Testis (tissue), 3 donors: ENCODE results near the gene RMI2. TPM values are rescaled to one million over a fixed set of nuclear protein-coding genes. Genes with fewer than 3 reads are reported as not detected.
A peak's percentile ranks its signal among the peaks of the same experiment; 100 is the strongest.

ENCODE experiments used
- DNase-seq: peaks from one replicate; pipeline ENCODE4 v3.0.0-alpha.2; 2019
- H3K27ac ChIP-seq, 2 donors: fragments of 200-600 bp; sonication (generic); one replicate each; pipeline ENCODE4 v1.5.1; 2019
- H3K27me3 ChIP-seq: fragments of 200-600 bp; sonication (generic); one replicate; pipeline ENCODE4 v1.5.1; 2019
- H3K36me3 ChIP-seq: fragments of 200-600 bp; sonication (generic); one replicate; pipeline ENCODE4 v1.5.1; 2017; ENCODE audit warnings: low read depth; ENCODE audit errors: missing control alignments
- H3K4me1 ChIP-seq: fragments of 200-600 bp; sonication (generic); one replicate; pipeline ENCODE4 v1.5.1; 2019
- H3K4me3 ChIP-seq, 2 donors: fragments of 200-600 bp; sonication (generic); one replicate each; pipeline ENCODE4 v1.5.1; 2017 to 2019
- H3K9me3 ChIP-seq: fragments of 200-600 bp; sonication (generic); one replicate; pipeline ENCODE4 v1.5.1; 2017
- CTCF ChIP-seq, 3 experiments: fragments of 450-650 bp in 2 of 3; fragments of 200-600 bp in 1 of 3; sonication (generic) in 1 of 3; IDR thresholded peaks; one replicate each; pipeline ENCODE4 v1.5.1; 2016 to 2019; ENCODE audit warnings: antibody characterized with exemption in 3 of 3, mild to moderate bottlenecking in 2 of 3, moderate library complexity in 1 of 3
- POLR2A ChIP-seq: fragments of 450-650 bp; IDR thresholded peaks from one replicate; pipeline ENCODE4 v1.6.1; 2017; ENCODE audit warnings: antibody characterized with exemption, mild to moderate bottlenecking, moderate library complexity
- WGBS, 2 donors: methylation state at CpG; one replicate each; pipeline ENCODE4 v1.1.5; 2018; 5-methylcytosine and 5-hydroxymethylcytosine counted together
- intact Hi-C: fragments of 100-400 bp; cut with DNase I; formaldehyde crosslinking; loops from one replicate; pipeline ENCODE4 v1.15.1; 2023; ENCODE audit warnings: low total_unique reads
- polyA plus RNA-seq: library from polyadenylated mRNA; stranded (reverse); fragments of 350-450 nt; fragmentation: Illumina TruSeq; extraction: RNeasy Lipid Tissue Mini Kit (QIAGEN cat#74804); gene quantifications from one replicate; pipeline ENCODE4 v1.2.3, GENCODE V29; 2014; ENCODE audit warnings: low read depth, low replicate concordance; ENCODE audit not compliant: insufficient read depth
- total RNA-seq, 2 donors: library from RNA; depleted of rRNA; stranded (reverse); fragments of >200 nt; gene quantifications; one replicate each; pipeline ENCODE4 v1.2.3, GENCODE V29; 2016

Gene RMI2
- total and polyA plus RNA-seq, 3 donors from 2014 or later, result 21.5 to 30.6 (median 26.7) TPM

- H3K4me1 ChIP-seq, result peaks cover 11% of the 10 kb centered on the region
- intact Hi-C loops, result no loop called here
- H3K27ac ChIP-seq, result no peak overlapping the region
- DNase-seq, result no peak
- H3K36me3 ChIP-seq, result no peaks in the 10 kb centered on the region
- H3K9me3 ChIP-seq, result no peaks in the 10 kb centered on the region
- WGBS, 2 donors, result 88 to 89% methylated on average over 7 of the region's 7 CpGs
- no peak for TF ChIP-seq CTCF (IDR thresholded peaks at IDR 0.05)
- H3K4me3 ChIP-seq, result no peak overlapping the region
- no peaks in the 10 kb centered on the region for H3K27me3 ChIP-seq
These were observed 38.1 kb upstream of the RMI2 start for GRCh38 chr16:11306997-11307638.

- H3K27ac ChIP-seq, result peak overlapping the region in 1 of 2 donors; percentile 2
- intact Hi-C loops, result no loop called here
- no peaks in the 10 kb centered on the region for H3K27me3 ChIP-seq
- no peak for DNase-seq
- TF ChIP-seq CTCF (IDR thresholded peaks at IDR 0.05) (no peak), POLR2A (no peak)
- H3K4me1 ChIP-seq, result peaks cover 19% of the 10 kb centered on the region
- H3K4me3 ChIP-seq, result no peak overlapping the region
- H3K36me3 ChIP-seq, result no peaks in the 10 kb centered on the region
- no peaks in the 10 kb centered on the region for H3K9me3 ChIP-seq
- 84 to 88% methylated on average over 15 to 21 of the region's 21 CpGs for WGBS, 2 donors
These were observed 37.4 kb upstream of the RMI2 start for GRCh38 chr16:11307639-11308492.

GRCh38 chr16:11308493-11309283 lies 36.6 kb upstream of the RMI2 start:
- H3K36me3 ChIP-seq, result no peaks in the 10 kb centered on the region
- no peaks in the 10 kb centered on the region for H3K9me3 ChIP-seq
- H3K27ac ChIP-seq, result no peak overlapping the region
- WGBS, 2 donors, result 78 to 86% methylated on average over 5 to 15 of the region's 15 CpGs
- H3K4me1 ChIP-seq, result peaks cover 22% of the 10 kb centered on the region
- no peak for DNase-seq
- H3K4me3 ChIP-seq, result no peak overlapping the region
- no peaks in the 10 kb centered on the region for H3K27me3 ChIP-seq
- TF ChIP-seq POLR2A, result no peak
- intact Hi-C loops, result no loop called here

- Histone ChIP-seq H3K27ac (peak overlapping the region; percentile 22 to 25), H3K4me1 (peaks cover 22% of the 10 kb centered on the region), H3K4me3 (no peak overlapping the region), H3K9me3 (no peaks in the 10 kb centered on the region), H3K36me3 (no peaks in the 10 kb centered on the region), H3K27me3 (no peaks in the 10 kb centered on the region)
- TF ChIP-seq POLR2A (no peak), CTCF (IDR thresholded peaks at IDR 0.05) (no peak)
- intact Hi-C loops, result no loop called here
- peak; percentile 42 for DNase-seq
- 55 to 57% methylated on average over 9 of the region's 9 CpGs for WGBS, 2 donors
These were observed 35.2 kb upstream of the RMI2 start for GRCh38 chr16:11309895-11310633.
